Osteoblast (primary cell): ENCODE measurements around the gene TRHDE. TPM values are rescaled to one million over a fixed set of nuclear protein-coding genes. Genes with fewer than 3 reads are reported as not detected.

Experiments used
- DNase-seq: peaks from one replicate; pipeline ENCODE4 v3.0.0; 2011; ENCODE audit warnings: low spot score, mixed read lengths; ENCODE audit not compliant: insufficient read length; ENCODE audit errors: missing footprints
- H2AFZ ChIP-seq: 2 replicates; pipeline ENCODE4 v1.6.0; 2011; ENCODE audit warnings: mild to moderate bottlenecking, low read length
- H3K27ac ChIP-seq: 2 replicates; pipeline ENCODE4 v1.5.1; 2011; ENCODE audit warnings: mild to moderate bottlenecking, low read depth, low read length, moderate library complexity
- H3K27me3 ChIP-seq: 2 replicates; pipeline ENCODE4 v1.6.0; 2012; ENCODE audit warnings: mild to moderate bottlenecking, control low read depth, inconsistent platforms, low read length, moderate library complexity; ENCODE audit not compliant: insufficient read depth
- H3K36me3 ChIP-seq: 2 replicates; pipeline ENCODE4 v1.5.1; 2011; ENCODE audit warnings: mild to moderate bottlenecking, low read length, control low read depth, moderate library complexity; ENCODE audit not compliant: insufficient read depth
- H3K4me1 ChIP-seq: 2 replicates; pipeline ENCODE4 v1.5.1; 2011; ENCODE audit warnings: mild to moderate bottlenecking, low read length, control low read depth, moderate library complexity; ENCODE audit not compliant: insufficient read depth
- H3K4me2 ChIP-seq: 2 replicates; pipeline ENCODE4 v1.6.0; 2011; ENCODE audit warnings: mild to moderate bottlenecking, low read length; ENCODE audit not compliant: insufficient read depth
- H3K4me3 ChIP-seq: fragments of 200-600 bp; sonication (generic); 3 replicates; pipeline ENCODE4 v1.5.1; 2012; ENCODE audit warnings: mild to moderate bottlenecking, low read length, inconsistent platforms; ENCODE audit not compliant: insufficient read depth
- H3K79me2 ChIP-seq: 2 replicates; pipeline ENCODE4 v1.6.0; 2012; ENCODE audit warnings: mild to moderate bottlenecking, low read length, control low read depth, inconsistent platforms; ENCODE audit not compliant: insufficient read depth
- H3K9me3 ChIP-seq: 2 replicates; pipeline ENCODE4 v1.5.1; 2011; ENCODE audit warnings: low read depth, low read length, control low read depth
- H4K20me1 ChIP-seq: 2 replicates; pipeline ENCODE4 v1.6.0; 2012; ENCODE audit warnings: mild to moderate bottlenecking, low read length, control low read depth; ENCODE audit not compliant: insufficient read depth
- total RNA-seq: library from RNA; depleted of rRNA; stranded (reverse); fragments of >200 nt; gene quantifications from 2 replicates; pipeline ENCODE4 v1.2.3, GENCODE V29; 2012
- TF ChIP-seq, protein P1 (sequence below): IDR thresholded peaks from 2 replicates; pipeline ENCODE4 v1.5.1; 2011; ENCODE audit warnings: mild to moderate bottlenecking, low read depth, low read length, moderate library complexity; ENCODE audit errors: extremely low read depth

TRHDE gene
- total RNA-seq, 1 donor = under 0.01 TPM

- Histone ChIP-seq H3K27me3 (no peaks in the 10 kb centered on the region), H2AFZ (no peak overlapping the region), H3K9me3 (no peaks in the 10 kb centered on the region), H3K36me3 (no peaks in the 10 kb centered on the region), H3K4me3 (no peak overlapping the region), H3K4me2 (no peak overlapping the region), H3K27ac (no peak overlapping the region), H4K20me1 (no peaks in the 10 kb centered on the region), H3K4me1 (no peaks in the 10 kb centered on the region), H3K79me2 (no peaks in the 10 kb centered on the region)
- TF ChIP-seq, protein P1, sequence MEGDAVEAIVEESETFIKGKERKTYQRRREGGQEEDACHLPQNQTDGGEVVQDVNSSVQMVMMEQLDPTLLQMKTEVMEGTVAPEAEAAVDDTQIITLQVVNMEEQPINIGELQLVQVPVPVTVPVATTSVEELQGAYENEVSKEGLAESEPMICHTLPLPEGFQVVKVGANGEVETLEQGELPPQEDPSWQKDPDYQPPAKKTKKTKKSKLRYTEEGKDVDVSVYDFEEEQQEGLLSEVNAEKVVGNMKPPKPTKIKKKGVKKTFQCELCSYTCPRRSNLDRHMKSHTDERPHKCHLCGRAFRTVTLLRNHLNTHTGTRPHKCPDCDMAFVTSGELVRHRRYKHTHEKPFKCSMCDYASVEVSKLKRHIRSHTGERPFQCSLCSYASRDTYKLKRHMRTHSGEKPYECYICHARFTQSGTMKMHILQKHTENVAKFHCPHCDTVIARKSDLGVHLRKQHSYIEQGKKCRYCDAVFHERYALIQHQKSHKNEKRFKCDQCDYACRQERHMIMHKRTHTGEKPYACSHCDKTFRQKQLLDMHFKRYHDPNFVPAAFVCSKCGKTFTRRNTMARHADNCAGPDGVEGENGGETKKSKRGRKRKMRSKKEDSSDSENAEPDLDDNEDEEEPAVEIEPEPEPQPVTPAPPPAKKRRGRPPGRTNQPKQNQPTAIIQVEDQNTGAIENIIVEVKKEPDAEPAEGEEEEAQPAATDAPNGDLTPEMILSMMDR = no peak
- no peak for DNase-seq
Measured at GRCh38 chr12:72369423-72369959, 97.3 kb downstream of the TRHDE start.

DNA sequence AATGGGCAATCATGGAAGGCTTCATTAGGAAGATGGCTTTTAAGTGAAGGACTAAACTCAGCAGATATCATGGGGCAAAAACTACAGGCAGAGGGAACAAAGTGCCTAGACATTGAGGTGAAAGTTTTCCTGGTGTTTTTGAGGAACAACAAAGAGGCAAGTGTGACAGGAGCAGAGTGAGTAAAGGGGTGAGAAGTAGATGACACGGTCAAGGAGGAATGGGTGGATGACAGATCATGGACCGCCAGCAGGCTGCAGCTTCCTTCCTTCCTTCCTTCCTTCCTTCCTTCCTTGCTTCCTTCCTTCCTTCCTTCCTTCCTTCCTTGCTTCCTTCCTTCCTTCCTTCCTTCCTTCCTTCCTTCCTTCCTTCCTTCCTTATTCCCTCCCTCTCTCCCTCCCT, 108.3 kb downstream of the TRHDE start:
- Histone ChIP-seq H3K36me3 (no peaks in the 10 kb centered on the region), H3K4me3 (no peak overlapping the region), H3K9me3 (no peaks in the 10 kb centered on the region), H2AFZ (no peak overlapping the region), H3K27me3 (no peaks in the 10 kb centered on the region), H3K4me1 (no peaks in the 10 kb centered on the region), H3K79me2 (no peaks in the 10 kb centered on the region), H3K27ac (no peak overlapping the region), H4K20me1 (no peaks in the 10 kb centered on the region), H3K4me2 (no peak overlapping the region)
- DNase-seq = no peak
- TF ChIP-seq, protein P1 = no peak

GRCh38 chr12:72388322-72388721, 116.2 kb downstream of the TRHDE start:
- Histone ChIP-seq H3K36me3 (no peaks in the 10 kb centered on the region), H3K79me2 (no peaks in the 10 kb centered on the region), H3K4me1 (no peaks in the 10 kb centered on the region), H3K27ac (no peak overlapping the region), H3K4me2 (no peak overlapping the region), H4K20me1 (no peaks in the 10 kb centered on the region), H3K27me3 (no peaks in the 10 kb centered on the region), H3K9me3 (no peaks in the 10 kb centered on the region), H3K4me3 (no peak overlapping the region), H2AFZ (no peak overlapping the region)
- TF ChIP-seq, protein P1 = no peak
- no peak for DNase-seq

DNA sequence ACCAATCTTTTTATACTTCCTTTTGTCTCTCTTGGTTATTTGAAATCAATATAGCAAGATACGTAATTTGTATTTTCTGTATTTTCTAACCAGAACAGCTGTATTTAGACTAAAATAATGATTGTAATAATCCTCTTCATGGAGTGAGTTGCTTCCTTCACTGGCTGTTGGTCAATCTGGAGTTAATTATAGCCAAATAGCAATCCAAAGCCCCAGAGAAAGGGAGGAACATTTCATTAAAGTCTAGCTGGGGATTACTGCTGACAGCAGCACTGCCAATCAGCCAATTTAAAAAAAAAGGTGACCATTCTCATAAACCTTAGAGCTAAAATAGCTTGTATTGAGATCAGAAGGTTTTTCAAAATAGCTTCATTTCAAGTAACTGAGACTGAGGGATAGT, 118.0 kb downstream of the TRHDE start:
- no peaks in the 10 kb centered on the region for H3K9me3 ChIP-seq

More for the DNA sequence above, 118.0 kb downstream of the TRHDE start:
- no peak overlapping the region for H3K4me2 ChIP-seq
- H3K36me3 ChIP-seq = no peaks in the 10 kb centered on the region
- no peaks in the 10 kb centered on the region for H3K4me1 ChIP-seq
- TF ChIP-seq, protein P1 = no peak
- no peak for DNase-seq
- no peaks in the 10 kb centered on the region for H4K20me1 ChIP-seq
- no peaks in the 10 kb centered on the region for H3K27me3 ChIP-seq
- H2AFZ ChIP-seq = no peak overlapping the region
- H3K4me3 ChIP-seq = no peak overlapping the region
- H3K27ac ChIP-seq = no peak overlapping the region
- no peaks in the 10 kb centered on the region for H3K79me2 ChIP-seq
